HG02642 (cell line): ENCODE data around the gene TYK2.
"Not testable (repeated sequence)": the region's sequence is repeated elsewhere in the genome, so short reads cannot be mapped to it uniquely, and the experiment has no call there.

Source experiments
- ATAC-seq: cut with Tn5 transposase; IDR thresholded peaks from one replicate; pipeline ENCODE4 v1.9.1; 2021; ENCODE audit warnings: mild to moderate bottlenecking; ENCODE audit not compliant: unreplicated experiment, poor library complexity

Gene TYK2

DNA sequence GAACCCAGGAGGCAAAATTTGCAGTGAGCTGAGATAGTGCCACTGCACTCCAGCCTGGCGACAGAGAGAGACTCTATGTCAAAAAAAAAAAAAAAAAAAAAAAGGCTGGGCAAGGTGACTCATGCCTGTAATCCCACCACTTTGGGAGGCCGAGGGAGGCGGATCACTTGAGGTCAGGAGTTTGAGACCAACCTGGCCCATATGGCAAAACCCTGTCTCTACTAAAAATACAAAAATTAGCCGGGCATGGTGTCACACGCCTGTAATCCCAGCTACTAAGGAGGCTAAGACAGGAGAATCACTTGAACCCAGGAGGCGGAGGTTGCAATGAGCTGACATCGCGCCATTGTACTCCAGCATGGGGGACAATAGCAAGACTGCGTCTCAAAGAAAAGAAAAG, 43.6 kb downstream of the TYK2 start:
- ATAC-seq, result not testable (repeated sequence)

- ATAC-seq, result no peak
Observed at GRCh38 chr19:10335352-10335985, 44.9 kb downstream of the TYK2 start.

- ATAC-seq, result no peak
Observed at GRCh38 chr19:10334588-10335351, 45.6 kb downstream of the TYK2 start.

GRCh38 chr19:10333758-10334587, 46.4 kb downstream of the TYK2 start:
- ATAC-seq, result no peak

DNA sequence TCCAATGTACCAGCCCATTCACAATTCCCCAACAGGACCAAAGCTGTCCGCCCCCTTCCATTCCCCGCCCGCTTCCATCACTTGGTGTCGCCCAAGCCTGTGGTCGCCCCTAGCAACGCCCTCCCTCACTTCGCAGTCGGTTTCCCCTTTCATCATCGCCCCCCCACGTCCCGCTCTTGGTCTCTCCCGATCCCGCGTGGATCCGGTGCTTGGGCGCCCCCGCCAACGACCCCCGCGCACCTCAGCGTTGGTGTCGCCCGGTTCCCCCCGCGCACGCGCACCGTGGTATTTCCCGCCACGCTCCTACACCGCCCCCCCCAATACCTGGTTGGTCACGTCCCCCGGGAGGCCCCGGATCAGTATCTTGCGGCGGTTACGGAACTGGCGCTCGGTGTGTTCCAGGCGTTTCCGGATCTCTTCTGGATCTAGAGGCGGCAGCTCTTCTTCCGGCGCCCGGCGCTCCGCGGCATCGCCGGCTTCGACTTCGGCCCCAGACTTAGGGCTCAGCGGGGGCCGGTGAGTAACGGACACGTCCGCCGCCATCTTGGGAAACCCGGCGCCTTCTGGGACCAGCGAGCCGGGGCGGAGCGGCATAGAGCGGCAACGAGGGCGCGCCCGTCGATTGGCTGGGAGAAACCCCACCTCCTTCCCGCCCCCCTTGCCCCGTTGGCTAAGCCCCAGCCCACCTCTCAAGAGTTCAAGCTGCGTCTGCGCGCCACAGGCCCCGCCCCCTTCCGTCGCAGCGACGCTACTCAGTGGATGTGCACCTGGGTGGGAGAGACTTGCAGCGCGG, 47.2 kb downstream of the TYK2 start, which contains the start of gene RAVER1:
RAVER1 (minus strand) TSS at position 565 of the 793 bp plus-strand sequence; CDS start at position 543, 22 bp downstream.
- ATAC-seq, result peak; percentile 89

DNA sequence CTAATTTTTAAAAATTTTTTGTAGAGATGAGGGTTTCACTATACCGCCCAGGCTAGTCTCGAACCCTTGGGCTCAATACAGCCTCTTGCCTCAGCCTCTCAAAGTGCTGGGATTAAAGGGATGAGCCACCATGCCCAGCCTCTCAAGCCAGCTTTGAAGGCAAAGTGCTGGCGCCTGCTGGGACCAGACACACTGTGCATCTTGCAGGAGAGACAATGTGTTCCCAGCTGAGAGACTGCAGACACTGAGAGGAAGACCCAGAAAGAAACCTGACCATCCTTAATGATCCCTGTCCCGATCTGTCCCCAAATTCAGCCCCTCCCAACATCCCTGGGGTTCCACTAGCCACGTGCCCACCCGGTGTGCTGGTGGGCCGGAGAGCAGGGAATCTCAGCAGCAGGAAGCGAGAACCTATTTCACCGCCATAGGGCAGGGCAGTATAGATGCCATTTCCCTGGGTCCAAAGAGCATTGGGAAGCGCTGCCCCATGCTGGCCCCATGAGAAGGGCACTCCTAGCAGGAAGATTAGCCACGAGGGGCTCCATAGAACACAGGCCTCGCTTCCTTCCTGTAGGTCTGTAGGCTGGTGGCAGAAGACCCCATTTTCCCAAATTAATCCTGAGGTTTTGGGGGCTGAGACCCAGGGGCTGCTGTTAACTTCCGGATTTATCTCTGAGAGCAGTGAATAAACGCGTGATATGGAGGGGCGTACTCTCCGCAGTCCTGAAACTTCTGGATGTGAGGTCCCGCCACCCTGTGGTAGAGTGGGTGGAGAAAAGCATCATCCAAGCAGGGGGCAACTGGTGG, 48.0 kb downstream of the TYK2 start:
- ATAC-seq, result no peak

GRCh38 chr19:10329555-10329954, 50.8 kb downstream of the TYK2 start:
- no peak for ATAC-seq

- ATAC-seq, result no peak
Observed at GRCh38 chr19:10328558-10329429, 51.6 kb downstream of the TYK2 start.

DNA sequence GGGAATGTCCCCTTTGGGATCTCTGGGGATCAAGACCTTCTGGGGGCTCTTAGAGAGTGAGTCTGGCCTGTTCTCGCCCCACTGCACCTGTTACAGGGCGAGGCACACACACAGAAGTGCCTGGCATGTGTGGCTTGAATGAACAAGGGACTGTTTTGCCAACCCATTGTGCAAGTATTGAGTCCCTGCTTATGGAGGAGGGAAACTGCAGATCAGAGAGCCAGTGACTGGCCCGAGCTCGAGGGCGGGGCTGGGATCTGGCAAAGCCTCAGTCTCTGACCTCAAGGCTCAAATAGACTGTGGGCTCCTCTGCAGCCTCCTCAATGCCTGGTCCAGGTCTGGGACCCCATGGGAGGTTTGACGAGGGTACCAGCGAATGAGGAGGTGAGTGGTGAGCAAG, 52.6 kb downstream of the TYK2 start:
- ATAC-seq, result no peak

DNA sequence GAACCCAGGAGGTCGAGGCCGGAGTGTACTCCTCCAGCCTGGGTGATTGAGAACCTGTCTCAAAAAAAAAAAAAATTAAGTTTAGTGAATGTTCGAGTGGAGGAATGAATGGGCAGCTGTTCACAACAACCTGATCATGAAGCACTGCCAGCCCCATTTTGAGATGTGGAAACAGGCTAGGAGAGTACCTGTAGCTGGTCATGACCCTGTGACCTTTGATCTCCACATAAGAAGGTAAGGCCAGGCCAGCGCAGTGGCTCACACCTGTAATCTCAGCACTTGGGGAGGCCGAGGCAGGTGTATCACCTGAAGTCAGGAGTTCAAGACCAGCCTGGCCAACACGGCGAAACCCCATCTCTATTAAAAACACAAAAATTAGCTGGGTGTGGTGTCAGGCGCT, 54.6 kb downstream of the TYK2 start:
- ATAC-seq, result no peak

GRCh38 chr19:10321874-10322835, 58.2 kb downstream of the TYK2 start:
- ATAC-seq, result no peak

DNA sequence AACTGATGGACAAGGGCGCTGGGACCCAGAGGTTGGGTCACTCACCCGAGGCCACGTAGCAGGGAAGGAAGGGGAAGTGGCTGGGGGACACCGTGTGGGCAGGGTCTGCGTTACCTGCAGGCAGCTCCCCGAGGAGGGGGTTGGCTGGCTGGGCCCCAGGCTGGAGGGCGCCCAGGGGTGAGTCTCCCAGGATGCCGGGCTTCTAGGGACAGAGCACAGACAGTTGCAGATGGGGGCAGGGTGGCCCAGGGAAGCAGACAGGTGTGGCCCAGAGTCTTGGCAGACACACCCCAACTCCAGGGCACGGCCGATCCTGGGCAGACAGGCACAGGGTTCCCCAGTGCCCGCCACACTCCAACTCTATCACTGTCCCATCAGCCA, 59.0 kb downstream of the TYK2 start:
- ATAC-seq, result no peak

GRCh38 chr19:10320602-10321416, 59.6 kb downstream of the TYK2 start:
- ATAC-seq, result no peak

GRCh38 chr19:10318807-10319682, 61.3 kb downstream of the TYK2 start:
- no peak for ATAC-seq

DNA sequence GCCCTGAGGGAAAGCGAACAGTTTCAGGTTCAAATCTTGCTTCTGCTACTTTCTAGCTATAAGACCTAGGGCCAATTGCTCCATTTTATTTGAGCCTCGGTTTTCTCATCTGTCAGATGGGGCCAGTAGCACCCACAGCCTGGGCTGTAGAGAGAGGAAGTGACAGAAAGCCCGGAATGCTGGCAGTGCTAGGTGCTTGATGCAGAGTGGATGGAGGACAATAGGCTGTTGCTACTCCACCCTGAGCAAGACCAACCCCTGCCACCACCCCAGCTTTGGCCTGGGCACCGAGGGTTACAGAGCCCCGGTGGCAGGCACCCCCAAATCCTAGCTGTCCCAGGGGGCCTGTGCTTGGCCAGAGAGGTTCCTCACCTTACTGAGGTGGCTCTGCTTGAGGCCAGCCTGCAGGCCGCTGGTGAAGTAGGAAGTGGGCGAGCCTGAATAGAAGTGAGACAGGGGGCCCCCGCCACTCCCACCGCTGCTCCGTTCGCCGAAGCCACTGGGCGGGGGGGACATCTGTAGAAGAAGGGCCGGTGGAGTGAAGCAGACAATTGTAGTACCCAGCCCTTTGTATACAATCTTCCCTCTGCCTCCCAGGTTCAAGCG, 62.4 kb downstream of the TYK2 start:
- ATAC-seq, result no peak
